ENCODE measurements around the gene GGACT. TPM values are rescaled to one million over a fixed set of nuclear protein-coding genes. Genes with fewer than 3 reads are reported as not detected.

The GGACT gene
- total RNA-seq, 6 donors from 2014 or later = 0.67 to 8.5 (median 5.7) TPM

- Histone ChIP-seq H3K9me3 (no peaks in the 10 kb centered on the region), H3K36me3 (peaks cover 0 to 15% (median 3%) of the 10 kb centered on the region in 4 donors), H3K27me3 (no peaks in the 10 kb centered on the region), H3K4me1 (no peaks in the 10 kb centered on the region), H3K4me3 (no peak overlapping the region), H3K27ac (no peak overlapping the region)
- ATAC-seq (ENCODE audit: low FRiP score in 2 of 2) = no peak
- no peak for DNase-seq
- 86 to 95% methylated on average over 6 of the region's 6 CpGs for WGBS, 2 donors
- no peak for TF ChIP-seq CTCF (IDR thresholded peaks at IDR 0.05)
- TF ChIP-seq POLR2AphosphoS5 (IDR thresholded peaks at IDR 0.05) = no peak
- no peak for TF ChIP-seq EP300 (IDR thresholded peaks at IDR 0.05)
These were observed 53.7 kb downstream of the GGACT start for GRCh38 chr13:100534911-100535310.

- no peaks in the 10 kb centered on the region for H3K27me3 ChIP-seq
- H3K4me3 ChIP-seq = no peak overlapping the region
- ATAC-seq (ENCODE audit: low FRiP score in 2 of 2) (no peak), DNase-seq (no peak)
- H3K27ac ChIP-seq = no peak overlapping the region
- 96 to 97% methylated on average over 12 to 13 of the region's 13 CpGs for WGBS, 2 donors
- peaks cover 0 to 21% (median 5%) of the 10 kb centered on the region in 4 donors for H3K36me3 ChIP-seq
- H3K9me3 ChIP-seq = no peaks in the 10 kb centered on the region
- TF ChIP-seq EP300 (IDR thresholded peaks at IDR 0.05) (no peak), POLR2AphosphoS5 (IDR thresholded peaks at IDR 0.05) (no peak)
- H3K4me1 ChIP-seq = no peaks in the 10 kb centered on the region
These were observed 54.3 kb downstream of the GGACT start for GRCh38 chr13:100534147-100534843.

DNA sequence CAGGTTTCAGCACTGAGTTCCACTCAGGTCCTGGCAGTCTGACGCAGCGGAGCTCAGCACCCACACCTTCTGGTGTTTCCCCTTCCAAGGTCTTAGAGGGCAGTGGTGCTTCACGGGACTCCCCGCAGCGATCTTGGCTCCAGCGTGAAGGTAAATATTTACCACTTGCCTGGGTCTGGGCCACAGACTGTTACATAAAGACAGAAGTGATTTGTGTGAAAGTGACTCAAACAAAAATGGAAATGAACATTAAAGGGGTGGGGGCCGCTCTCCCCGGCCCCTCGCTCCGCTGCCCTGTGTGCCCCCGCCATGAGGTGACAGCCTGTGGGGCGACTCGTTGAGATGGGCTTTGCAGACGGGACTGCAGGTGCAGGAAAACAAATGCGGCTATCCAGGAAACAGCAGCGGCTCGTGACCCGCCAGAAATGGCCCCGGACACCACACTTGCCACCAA lies 55.0 kb downstream of the GGACT start:
- Histone ChIP-seq H3K9me3 (no peaks in the 10 kb centered on the region), H3K27ac (no peak overlapping the region), H3K4me1 (no peaks in the 10 kb centered on the region), H3K36me3 (peaks cover 0 to 28% (median 7%) of the 10 kb centered on the region in 4 donors), H3K27me3 (no peaks in the 10 kb centered on the region), H3K4me3 (no peak overlapping the region)
- DNase-seq (peak in 1 of 2 donors; percentile 62), ATAC-seq (ENCODE audit: low FRiP score in 2 of 2) (no peak)
- 62 to 87% methylated on average over 14 to 19 of the region's 19 CpGs for WGBS, 2 donors
- TF ChIP-seq POLR2A (IDR thresholded peaks at IDR 0.05) = no peak
- TF ChIP-seq POLR2AphosphoS5 (IDR thresholded peaks at IDR 0.05) = no peak
- TF ChIP-seq CTCF (IDR thresholded peaks at IDR 0.05) = no peak
- no peak for TF ChIP-seq EP300 (IDR thresholded peaks at IDR 0.05)

DNA sequence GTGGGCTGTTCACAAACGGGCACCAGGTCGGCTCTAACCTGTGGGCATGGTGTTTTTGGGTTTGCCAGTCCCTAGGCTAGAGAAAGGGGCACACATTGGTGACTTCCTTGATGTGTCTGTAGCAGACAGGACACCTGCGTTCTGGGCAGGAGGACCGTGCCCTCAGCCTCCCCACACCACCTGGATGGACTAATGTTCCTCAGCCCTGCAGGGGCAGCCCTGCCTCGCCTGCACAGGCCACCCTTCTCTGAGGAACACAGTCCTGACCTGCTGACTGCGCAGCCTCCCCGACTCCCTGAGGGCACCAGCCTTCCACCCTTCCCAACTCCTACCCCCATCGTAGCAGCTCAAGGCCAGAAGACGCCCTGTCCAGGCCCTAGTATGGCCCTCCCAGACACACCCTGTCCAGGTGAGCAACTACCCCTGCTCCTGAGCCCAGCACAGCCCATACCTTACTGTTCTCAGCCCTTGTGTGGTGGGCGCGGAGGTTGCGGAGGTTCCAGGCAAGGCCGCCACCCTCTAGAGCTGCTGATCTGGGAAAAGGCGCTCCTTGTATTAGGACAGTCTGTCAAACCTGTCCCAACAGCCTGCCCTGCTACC lies 55.7 kb downstream of the GGACT start:
- DNase-seq = peak in 1 of 2 donors; percentile 46
- H3K27me3 ChIP-seq = no peaks in the 10 kb centered on the region
- H3K9me3 ChIP-seq = no peaks in the 10 kb centered on the region
- TF ChIP-seq POLR2A (IDR thresholded peaks at IDR 0.05) (no peak), POLR2AphosphoS5 (IDR thresholded peaks at IDR 0.05) (no peak), EP300 (IDR thresholded peaks at IDR 0.05) (no peak), CTCF (IDR thresholded peaks at IDR 0.05) (no peak)
- 96 to 98% methylated on average over 9 to 14 of the region's 14 CpGs for WGBS, 2 donors
- H3K4me3 ChIP-seq = no peak overlapping the region
- ATAC-seq (ENCODE audit: low FRiP score in 2 of 2) = no peak
- peaks cover 0 to 30% (median 9%) of the 10 kb centered on the region in 4 donors for H3K36me3 ChIP-seq
- no peak overlapping the region for H3K27ac ChIP-seq
- no peaks in the 10 kb centered on the region for H3K4me1 ChIP-seq

- Histone ChIP-seq H3K4me1 (no peaks in the 10 kb centered on the region), H3K36me3 (peaks cover 0 to 35% (median 11%) of the 10 kb centered on the region in 4 donors), H3K9me3 (no peaks in the 10 kb centered on the region), H3K4me3 (no peak overlapping the region), H3K27me3 (no peaks in the 10 kb centered on the region), H3K27ac (no peak overlapping the region)
- DNase-seq = peak in 1 of 2 donors; percentile 85
- WGBS, 2 donors = 93 to 97% methylated on average over 12 to 60 of the region's 60 CpGs
- ATAC-seq (ENCODE audit: low FRiP score in 2 of 2) = no peak
- TF ChIP-seq POLR2A (IDR thresholded peaks at IDR 0.05) (no peak), EP300 (IDR thresholded peaks at IDR 0.05) (no peak), POLR2AphosphoS5 (IDR thresholded peaks at IDR 0.05) (no peak), CTCF (IDR thresholded peaks at IDR 0.05) (no peak)
These were observed 56.4 kb downstream of the GGACT start for GRCh38 chr13:100532090-100532766.
